Activated CD4-positive, alpha-beta T cell treated with anti-CD3 and anti-CD28 coated beads, Interleukin-2, amount 50 U/mL, for 1 hour (primary cell): ENCODE measurements around the gene P2RY4.
"Not testable (repeated sequence)": the region's sequence is repeated elsewhere in the genome, so short reads cannot be mapped to it uniquely, and the experiment has no call there.

ENCODE experiments used
- DNase-seq: peaks from one replicate; pipeline ENCODE4 v3.0.0-alpha.2; 2020

The P2RY4 gene

GRCh38 chrX:70241501-70241900, 18.5 kb downstream of the P2RY4 start:
- DNase-seq: no peak

GRCh38 chrX:70240751-70241150, 19.3 kb downstream of the P2RY4 start:
- DNase-seq: no peak

DNA sequence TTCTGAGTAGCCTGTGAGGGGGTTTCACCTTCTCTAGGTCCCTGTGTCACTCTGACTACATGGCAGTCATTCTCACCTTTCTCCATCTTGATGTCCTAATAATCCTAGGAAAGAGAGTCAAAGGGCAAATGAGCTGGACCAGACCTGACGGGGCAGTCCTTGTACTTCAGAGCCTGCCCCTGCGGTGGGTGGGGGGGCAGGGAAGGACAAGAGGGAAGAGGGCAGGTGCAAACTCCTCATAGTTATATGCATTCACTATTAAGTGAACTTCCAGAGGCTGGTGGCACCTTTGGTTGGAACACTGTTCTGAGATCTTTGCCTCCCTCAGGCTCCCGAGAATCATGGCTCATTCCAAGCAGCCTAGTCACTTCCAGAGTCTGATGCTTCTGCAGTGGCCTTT, 25.6 kb downstream of the P2RY4 start, which contains the start of gene AWAT1:
Gene AWAT1 (plus strand): TSS at position 301 of the 400 bp plus-strand sequence. CDS start 41 bp downstream, at position 342.
- DNase-seq: no peak

DNA sequence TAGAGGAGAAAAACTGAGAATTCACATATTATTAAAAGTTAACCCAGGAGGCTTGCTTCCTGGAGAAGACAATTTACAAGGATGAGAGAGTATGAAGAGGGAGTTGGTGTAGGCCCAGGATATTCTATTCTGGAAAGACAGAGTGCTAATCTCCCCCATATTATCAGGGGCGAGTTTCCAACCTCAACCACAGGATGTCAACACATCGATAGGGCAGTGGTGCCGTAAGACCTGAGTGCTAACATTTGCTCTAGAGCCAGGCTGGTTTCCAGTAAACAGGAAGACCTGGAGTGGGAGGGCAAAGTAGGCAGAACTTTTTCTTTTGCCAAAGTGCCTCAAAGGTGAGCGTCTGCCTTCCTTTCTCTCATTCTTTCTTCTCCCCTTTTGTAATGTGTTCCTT, 28.3 kb downstream of the P2RY4 start:
- DNase-seq: no peak

- no peak for DNase-seq
Observed at GRCh38 chrX:70226687-70227086, 33.3 kb downstream of the P2RY4 start.

- no peak for DNase-seq
Observed at GRCh38 chrX:70226048-70226447, 34.0 kb downstream of the P2RY4 start.

- DNase-seq: no peak
Observed at GRCh38 chrX:70219938-70220764, 39.9 kb downstream of the P2RY4 start.

GRCh38 chrX:70209570-70209969, 50.4 kb downstream of the P2RY4 start:
- not testable (repeated sequence) for DNase-seq

DNA sequence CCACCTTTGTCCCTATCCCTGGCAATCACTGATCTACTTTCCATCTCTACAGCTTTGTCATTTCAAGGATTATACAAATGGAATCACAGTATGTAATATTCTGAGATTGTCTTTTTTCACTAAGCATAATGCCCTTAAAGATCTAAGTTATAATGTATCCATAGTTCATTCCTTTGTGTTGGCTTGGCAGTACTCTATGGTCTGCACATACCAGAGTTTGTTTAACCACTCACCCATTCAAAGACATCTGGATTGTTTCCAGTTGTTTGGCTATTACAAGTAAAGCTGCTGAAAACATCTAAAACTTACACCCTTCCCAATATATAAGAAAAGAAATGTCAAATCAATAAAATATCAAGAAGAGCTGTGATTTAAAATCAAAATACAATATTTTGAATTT, 51.5 kb downstream of the P2RY4 start:
- DNase-seq: no peak
